Ascending aorta (tissue), 2 donors: Measurements from ENCODE around the gene TNIK. TPM values are rescaled to one million over a fixed set of nuclear protein-coding genes. Genes with fewer than 3 reads are reported as not detected.
"Not testable (repeated sequence)": the region's sequence is repeated elsewhere in the genome, so short reads cannot be mapped to it uniquely, and the experiment has no call there.

Source experiments
- DNase-seq, 2 donors: peaks; one replicate each; pipeline ENCODE4 v3.0.0-alpha.2; 2019; ENCODE audit warnings: low spot score in 2 of 2
- H3K27ac ChIP-seq, 2 donors: fragments of 200-600 bp; sonication (generic); one replicate each; pipeline ENCODE4 v1.5.1; 2016 to 2017; ENCODE audit warnings: mild to moderate bottlenecking in 1 of 2
- H3K27me3 ChIP-seq: fragments of 200-600 bp; sonication (generic); one replicate; pipeline ENCODE4 v1.5.1; 2017
- H3K36me3 ChIP-seq, 2 donors: fragments of 200-600 bp; sonication (generic); one replicate each; pipeline ENCODE4 v1.5.1; 2016
- H3K4me1 ChIP-seq, 2 donors: fragments of 200-600 bp; sonication (generic); one replicate each; pipeline ENCODE4 v1.5.1; 2016 to 2017; ENCODE audit warnings: mild to moderate bottlenecking in 1 of 2
- H3K4me3 ChIP-seq, 2 donors: fragments of 200-600 bp; sonication (generic); one replicate each; pipeline ENCODE4 v1.5.1; 2016 to 2017; ENCODE audit warnings: mild to moderate bottlenecking in 1 of 2
- H3K9me3 ChIP-seq, 2 donors: fragments of 200-600 bp; sonication (generic); one replicate each; pipeline ENCODE4 v1.5.1; 2016
- CTCF ChIP-seq, 3 experiments: fragments of 200-600 bp in 2 of 3; fragments of 450-650 bp in 1 of 3; sonication (generic) in 2 of 3; IDR thresholded peaks; one replicate each; pipeline ENCODE4 v1.5.1; 2016 to 2019; ENCODE audit warnings: antibody characterized with exemption in 3 of 3, mild to moderate bottlenecking in 1 of 3, moderate library complexity in 1 of 3
- intact Hi-C: fragments of 100-400 bp; cut with DNase I; formaldehyde crosslinking; loops from one replicate; pipeline ENCODE4 v1.15.1; 2023
- total RNA-seq: library from RNA; depleted of rRNA; stranded (reverse); fragments of >200 nt; gene quantifications from one replicate; pipeline ENCODE4 v1.1.0, GENCODE V29; 2016

The TNIK gene
- total RNA-seq, 1 donor from 2014 or later: 0.75 TPM

DNA sequence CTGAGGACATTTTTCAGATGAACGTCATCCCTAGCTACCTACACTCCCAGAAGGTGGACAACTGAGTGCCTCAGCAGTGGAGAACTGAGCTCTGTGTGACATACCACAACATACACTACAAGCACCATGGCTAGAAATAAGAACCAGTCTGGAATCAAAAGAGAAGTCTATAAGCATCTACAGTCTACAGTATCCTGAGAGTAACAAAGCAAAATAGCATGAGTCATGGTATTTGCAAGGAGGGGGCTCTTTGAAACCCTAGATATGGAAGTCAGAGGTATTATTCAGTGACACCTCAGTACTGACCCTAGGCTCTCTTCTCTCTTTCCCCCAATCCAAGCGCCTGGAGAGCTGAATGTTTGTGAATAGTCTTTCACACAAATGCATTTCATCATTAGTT is 87.5 kb downstream of the TNIK start:
- Histone ChIP-seq H3K4me3 (no peak overlapping the region), H3K9me3 (no peaks in the 10 kb centered on the region), H3K27me3 (no peaks in the 10 kb centered on the region), H3K4me1 (no peaks in the 10 kb centered on the region), H3K36me3 (no peaks in the 10 kb centered on the region), H3K27ac (no peak overlapping the region)
- intact Hi-C loops: no loop called here
- DNase-seq: no peak
- TF ChIP-seq CTCF (IDR thresholded peaks at IDR 0.05): no peak

GRCh38 chr3:171371354-171371753 is 88.9 kb downstream of the TNIK start:
- intact Hi-C loops: no loop called here
- DNase-seq: no peak
- no peaks in the 10 kb centered on the region for H3K9me3 ChIP-seq
- H3K4me1 ChIP-seq: no peaks in the 10 kb centered on the region
- H3K27me3 ChIP-seq: no peaks in the 10 kb centered on the region
- H3K4me3 ChIP-seq: no peak overlapping the region
- TF ChIP-seq CTCF (IDR thresholded peaks at IDR 0.05): no peak
- no peak overlapping the region for H3K27ac ChIP-seq
- H3K36me3 ChIP-seq: no peaks in the 10 kb centered on the region

- Histone ChIP-seq H3K27ac (no peak overlapping the region), H3K9me3 (no peaks in the 10 kb centered on the region)
- intact Hi-C loops: no loop called here
Observed at GRCh38 chr3:171369156-171369555, 91.0 kb downstream of the TNIK start.

GRCh38 chr3:171366738-171367137 is 93.5 kb downstream of the TNIK start:
- intact Hi-C loops, H3K4me1 ChIP-seq, H3K36me3 ChIP-seq, H3K4me3 ChIP-seq, H3K9me3 ChIP-seq, H3K27ac ChIP-seq, H3K27me3 ChIP-seq, DNase-seq: not testable (repeated sequence)

More at GRCh38 chr3:171369156-171369555, 91.0 kb downstream of the TNIK start:
- no peaks in the 10 kb centered on the region for H3K4me1 ChIP-seq
- DNase-seq: no peak
- H3K4me3 ChIP-seq: no peak overlapping the region
- H3K36me3 ChIP-seq: no peaks in the 10 kb centered on the region
- H3K27me3 ChIP-seq: no peaks in the 10 kb centered on the region
- TF ChIP-seq CTCF (IDR thresholded peaks at IDR 0.05): no peak

GRCh38 chr3:171366043-171366442 is 94.2 kb downstream of the TNIK start:
- DNase-seq: no peak
- H3K27ac ChIP-seq: no peak overlapping the region
- H3K9me3 ChIP-seq: no peaks in the 10 kb centered on the region
- no peaks in the 10 kb centered on the region for H3K4me1 ChIP-seq
- intact Hi-C loops: no loop called here
- TF ChIP-seq CTCF (IDR thresholded peaks at IDR 0.05): no peak
- no peaks in the 10 kb centered on the region for H3K27me3 ChIP-seq
- H3K36me3 ChIP-seq: no peaks in the 10 kb centered on the region
- H3K4me3 ChIP-seq: no peak overlapping the region

- H3K9me3 ChIP-seq: no peaks in the 10 kb centered on the region
- TF ChIP-seq CTCF (IDR thresholded peaks at IDR 0.05): no peak
- no peaks in the 10 kb centered on the region for H3K36me3 ChIP-seq
- H3K4me1 ChIP-seq: no peaks in the 10 kb centered on the region
- no peak overlapping the region for H3K4me3 ChIP-seq
- H3K27me3 ChIP-seq: no peaks in the 10 kb centered on the region
- DNase-seq: no peak
- intact Hi-C loops: no loop called here
- H3K27ac ChIP-seq: no peak overlapping the region
Observed at GRCh38 chr3:171365489-171365888, 94.7 kb downstream of the TNIK start.
